H9 (cell line): Measurements from ENCODE around the gene NRCAM. TPM values are rescaled to one million over a fixed set of nuclear protein-coding genes. Genes with fewer than 3 reads are reported as not detected.

Experiments used
- DNase-seq: peaks from one replicate; pipeline ENCODE4 v3.0.0-alpha.2; 2017
- H2AFZ ChIP-seq: one replicate; pipeline ENCODE4 v1.6.1; 2013; ENCODE audit warnings: mild to moderate bottlenecking, low read length, control low read depth, moderate library complexity
- H2AK5ac ChIP-seq: 2 replicates; pipeline ENCODE4 v1.6.1; 2013; ENCODE audit warnings: low read length, control low read depth, mixed read lengths; ENCODE audit not compliant: insufficient read length
- H2BK120ac ChIP-seq: one replicate; pipeline ENCODE4 v1.6.1; 2013; ENCODE audit warnings: low read depth, mild to moderate bottlenecking, low read length, control low read depth, inconsistent platforms; ENCODE audit not compliant: poor library complexity, severe bottlenecking
- H2BK12ac ChIP-seq: 2 replicates; pipeline ENCODE4 v1.6.1; 2013; ENCODE audit warnings: low read length, control low read depth, mixed read lengths, low read depth; ENCODE audit not compliant: insufficient read length
- H2BK15ac ChIP-seq: 2 replicates; pipeline ENCODE4 v1.6.1; 2013; ENCODE audit warnings: low read depth, low read length, control low read depth
- H2BK20ac ChIP-seq: one replicate; pipeline ENCODE4 v1.6.1; 2013; ENCODE audit warnings: low read depth, mild to moderate bottlenecking, low read length, control low read depth, inconsistent platforms; ENCODE audit not compliant: poor library complexity, severe bottlenecking
- H2BK5ac ChIP-seq: 2 replicates; pipeline ENCODE4 v1.6.1; 2013; ENCODE audit warnings: low read length, control low read depth, mixed read lengths; ENCODE audit not compliant: insufficient read length
- H3K14ac ChIP-seq: 2 replicates; pipeline ENCODE4 v1.6.1; 2013; ENCODE audit warnings: low read length, control low read depth; ENCODE audit not compliant: insufficient read depth
- H3K18ac ChIP-seq: 2 replicates; pipeline ENCODE4 v1.6.1; 2013; ENCODE audit warnings: low read depth, mild to moderate bottlenecking, mixed read lengths, low read length, control low read depth; ENCODE audit not compliant: insufficient read length
- H3K23ac ChIP-seq: 2 replicates; pipeline ENCODE4 v1.6.1; 2013; ENCODE audit warnings: low read length, control low read depth, mixed read lengths, low read depth; ENCODE audit not compliant: insufficient read length
- H3K23me2 ChIP-seq: 2 replicates; pipeline ENCODE4 v1.6.1; 2013; ENCODE audit warnings: low read depth, mild to moderate bottlenecking, mixed read lengths, low read length, control low read depth; ENCODE audit not compliant: insufficient read length, poor library complexity, severe bottlenecking
- H3K27ac ChIP-seq: 2 replicates; pipeline ENCODE4 v1.5.1; 2013; ENCODE audit warnings: low read length, control low read depth, mixed read lengths, low read depth; ENCODE audit not compliant: insufficient read length
- H3K27me3 ChIP-seq: 2 replicates; pipeline ENCODE4 v1.6.1; 2013; ENCODE audit warnings: low read length, control low read depth, inconsistent platforms; ENCODE audit not compliant: insufficient read depth
- H3K4ac ChIP-seq: 2 replicates; pipeline ENCODE4 v1.6.1; 2013; ENCODE audit warnings: low read depth, mild to moderate bottlenecking, control low read depth, inconsistent platforms, low read length, moderate library complexity
- H3K4me1 ChIP-seq: 2 replicates; pipeline ENCODE4 v1.6.1; 2013; ENCODE audit warnings: low read length, control low read depth, inconsistent platforms; ENCODE audit not compliant: insufficient read depth
- H3K4me2 ChIP-seq: 2 replicates; pipeline ENCODE4 v1.6.1; 2013; ENCODE audit warnings: low read length, control low read depth, mixed read lengths; ENCODE audit not compliant: insufficient read length, insufficient read depth
- H3K56ac ChIP-seq: 2 replicates; pipeline ENCODE4 v1.6.1; 2013; ENCODE audit warnings: low read depth, mild to moderate bottlenecking, mixed read lengths, low read length, control low read depth; ENCODE audit not compliant: insufficient read length
- H3K79me1 ChIP-seq: 2 replicates; pipeline ENCODE4 v1.6.1; 2013; ENCODE audit warnings: low read depth, mild to moderate bottlenecking, moderate library complexity, low read length, control low read depth, inconsistent platforms; ENCODE audit not compliant: insufficient read depth, poor library complexity, severe bottlenecking
- H3K79me2 ChIP-seq: 2 replicates; pipeline ENCODE4 v1.6.1; 2013; ENCODE audit warnings: low read length, control low read depth, inconsistent platforms; ENCODE audit not compliant: insufficient read depth
- H3K9ac ChIP-seq: 2 replicates; pipeline ENCODE4 v1.6.1; 2013; ENCODE audit warnings: low read length, control low read depth, mixed read lengths; ENCODE audit not compliant: insufficient read length; ENCODE audit errors: extremely low read depth
- H3K9me3 ChIP-seq: one replicate; pipeline ENCODE4 v1.6.1; 2013; ENCODE audit warnings: low read depth, low read length, inconsistent platforms; ENCODE audit not compliant: control insufficient read depth
- H3T11ph ChIP-seq: one replicate; pipeline ENCODE4 v1.6.1; 2013; ENCODE audit warnings: mild to moderate bottlenecking, low read length, control low read depth, inconsistent platforms
- H4K20me1 ChIP-seq: one replicate; pipeline ENCODE4 v1.6.1; 2013; ENCODE audit not compliant: control insufficient read depth, insufficient read length, insufficient read depth
- H4K5ac ChIP-seq: 2 replicates; pipeline ENCODE4 v1.6.1; 2013; ENCODE audit warnings: low read depth, mild to moderate bottlenecking, mixed read lengths, low read length, control low read depth; ENCODE audit not compliant: insufficient read length
- H4K8ac ChIP-seq: replicated peaks from 2 replicates; pipeline ENCODE4 v1.6.1; 2013; ENCODE audit warnings: low read length, control low read depth, mixed read lengths, low read depth; ENCODE audit not compliant: insufficient read length
- H4K91ac ChIP-seq: 2 replicates; pipeline ENCODE4 v1.6.1; 2013; ENCODE audit warnings: low read depth, mild to moderate bottlenecking, moderate library complexity, mixed read lengths, low read length, control low read depth; ENCODE audit not compliant: insufficient read length
- H3K27ac Mint-ChIP-seq, 3 experiments: 2 replicates in 2 of 3; 3 replicates in 1 of 3; pipeline ENCODE4 v1.8.0; 2020 to 2021; ENCODE audit warnings: mixed read lengths in 3 of 3, mild to moderate bottlenecking in 1 of 3, moderate library complexity in 1 of 3
- H3K27me3 Mint-ChIP-seq: 2 replicates; pipeline ENCODE4 v1.8.0; 2021; ENCODE audit warnings: low read depth, mild to moderate bottlenecking, moderate library complexity, mixed read lengths
- H3K36me3 Mint-ChIP-seq, 3 experiments: 2 replicates in 2 of 3; 3 replicates in 1 of 3; pipeline ENCODE4 v1.8.0; 2020 to 2021; ENCODE audit warnings: low read depth in 3 of 3, mixed read lengths in 3 of 3; ENCODE audit not compliant: insufficient read depth in 1 of 3
- H3K4me1 Mint-ChIP-seq, 2 experiments: 2 replicates each; pipeline ENCODE4 v1.8.0; 2020; ENCODE audit warnings: mixed read lengths in 2 of 2
- H3K4me3 Mint-ChIP-seq, 2 experiments: 2 replicates in 1 of 2; 3 replicates in 1 of 2; pipeline ENCODE4 v1.8.0; 2020 to 2021; ENCODE audit warnings: mild to moderate bottlenecking in 2 of 2, mixed read lengths in 2 of 2, moderate library complexity in 1 of 2
- H3K9me3 Mint-ChIP-seq, 2 experiments: 2 replicates in 1 of 2; 3 replicates in 1 of 2; pipeline ENCODE4 v1.8.0; 2020; ENCODE audit warnings: mild to moderate bottlenecking in 2 of 2, mixed read lengths in 2 of 2, moderate library complexity in 1 of 2
- WGBS: extraction: QIAGEN DNeasy Blood & Tissue Kit; methylation state at CpG from one replicate; pipeline ENCODE4 v1.1.7; 2013; ENCODE audit warnings: missing lambda C conversion rate, low lambda C conversion rate, mixed read lengths; ENCODE audit not compliant: insufficient read length; ENCODE audit errors: extremely low coverage; 5-methylcytosine and 5-hydroxymethylcytosine counted together
- total RNA-seq: library from RNA; stranded (reverse); gene quantifications from 2 replicates; pipeline ENCODE4 v1.2.1, GENCODE V29; 2021
- TF ChIP-seq, protein P1 (sequence below): fragments of 200-600 bp; sonication (generic); conservative IDR thresholded peaks from 3 replicates; pipeline ENCODE4 v1.8.0; 2021; ENCODE audit warnings: antibody characterized with exemption, mild to moderate bottlenecking

NRCAM gene
- total RNA-seq, 1 experiment from 2014 or later = 2.3 TPM

DNA sequence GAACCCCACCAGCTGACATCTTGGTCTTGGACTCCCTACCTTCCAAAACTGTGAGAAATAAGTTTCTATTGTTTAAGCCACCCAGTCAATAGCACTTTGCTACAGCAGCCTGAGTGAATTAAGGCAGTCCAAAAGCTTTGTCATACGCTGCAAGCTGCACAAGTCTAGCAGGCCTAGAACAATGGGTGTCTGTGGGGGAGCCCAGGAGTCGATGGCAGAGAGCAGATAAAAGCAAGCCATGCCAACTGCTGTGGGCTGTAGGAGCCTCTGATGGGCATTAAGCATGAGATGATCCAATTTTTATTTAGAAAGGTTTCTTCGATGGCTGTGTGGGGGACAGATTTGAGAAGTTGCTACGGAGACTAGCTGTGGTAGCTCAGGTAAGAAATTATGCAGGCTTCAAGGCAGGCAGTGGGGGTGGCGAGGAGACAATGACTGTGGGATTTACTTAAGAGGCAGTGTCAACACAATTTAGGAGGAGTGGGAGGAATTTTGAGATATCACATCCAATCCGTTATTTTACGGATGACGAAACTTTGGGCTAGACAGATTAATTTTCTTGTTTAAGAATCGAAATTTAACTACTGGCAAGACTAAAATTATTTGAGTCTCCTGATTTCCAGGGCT lies 110.4 kb downstream of the NRCAM start:
- no peak overlapping the region for H3K4ac ChIP-seq
- peak overlapping the region; percentile 25 for H3K18ac ChIP-seq
- no peaks in the 10 kb centered on the region for H3K27me3 ChIP-seq
- no peak overlapping the region for H4K5ac ChIP-seq
- H3K9ac ChIP-seq = no peak overlapping the region
- no peak overlapping the region for H3K27ac ChIP-seq
- H3K4me2 ChIP-seq = no peak overlapping the region
- TF ChIP-seq, protein P1, sequence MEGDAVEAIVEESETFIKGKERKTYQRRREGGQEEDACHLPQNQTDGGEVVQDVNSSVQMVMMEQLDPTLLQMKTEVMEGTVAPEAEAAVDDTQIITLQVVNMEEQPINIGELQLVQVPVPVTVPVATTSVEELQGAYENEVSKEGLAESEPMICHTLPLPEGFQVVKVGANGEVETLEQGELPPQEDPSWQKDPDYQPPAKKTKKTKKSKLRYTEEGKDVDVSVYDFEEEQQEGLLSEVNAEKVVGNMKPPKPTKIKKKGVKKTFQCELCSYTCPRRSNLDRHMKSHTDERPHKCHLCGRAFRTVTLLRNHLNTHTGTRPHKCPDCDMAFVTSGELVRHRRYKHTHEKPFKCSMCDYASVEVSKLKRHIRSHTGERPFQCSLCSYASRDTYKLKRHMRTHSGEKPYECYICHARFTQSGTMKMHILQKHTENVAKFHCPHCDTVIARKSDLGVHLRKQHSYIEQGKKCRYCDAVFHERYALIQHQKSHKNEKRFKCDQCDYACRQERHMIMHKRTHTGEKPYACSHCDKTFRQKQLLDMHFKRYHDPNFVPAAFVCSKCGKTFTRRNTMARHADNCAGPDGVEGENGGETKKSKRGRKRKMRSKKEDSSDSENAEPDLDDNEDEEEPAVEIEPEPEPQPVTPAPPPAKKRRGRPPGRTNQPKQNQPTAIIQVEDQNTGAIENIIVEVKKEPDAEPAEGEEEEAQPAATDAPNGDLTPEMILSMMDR = no peak
- no peaks in the 10 kb centered on the region for H3K79me1 ChIP-seq
- H3K4me3 Mint-ChIP-seq = no peak overlapping the region
- DNase-seq = no peak
- no peak overlapping the region for H2BK120ac ChIP-seq
- H2AFZ ChIP-seq = no peak overlapping the region
- H3K4me1 ChIP-seq = peaks cover 3% of the 10 kb centered on the region; the same call in 1 of the 2 replicates
- no peak overlapping the region for H2BK20ac ChIP-seq
- no peaks in the 10 kb centered on the region for H3K79me2 ChIP-seq
- H3K9me3 ChIP-seq = no peaks in the 10 kb centered on the region
- H3K14ac ChIP-seq = no peak overlapping the region
- no peak overlapping the region for H4K8ac ChIP-seq
- H3K9me3 Mint-ChIP-seq = peaks cover 0 to 4% of the 10 kb centered on the region in 2 experiments; a peak in 2 of 5 replicates
- no peak overlapping the region for H2BK12ac ChIP-seq
- no peak overlapping the region for H2AK5ac ChIP-seq
- no peaks in the 10 kb centered on the region for H3K27me3 Mint-ChIP-seq
- no peak overlapping the region for H3K23ac ChIP-seq
- no peak overlapping the region for H3K56ac ChIP-seq
- peak overlapping the region in 2 of 3 experiments; percentile 21 to 57; a peak in 5 of 7 replicates for H3K27ac Mint-ChIP-seq
- H2BK15ac ChIP-seq = no peak overlapping the region
- H4K91ac ChIP-seq = no peak overlapping the region
- H3K36me3 Mint-ChIP-seq = peaks cover 0 to 4% (median 2%) of the 10 kb centered on the region in 3 experiments; a peak in 2 of 7 replicates
- H3K4me1 Mint-ChIP-seq = peaks cover 22 to 25% of the 10 kb centered on the region in 2 experiments
- no CpG with 5 or more reads among the region's 9 CpGs for WGBS
- no peaks in the 10 kb centered on the region for H4K20me1 ChIP-seq
- no peak overlapping the region for H2BK5ac ChIP-seq
- H3K23me2 ChIP-seq = no peaks in the 10 kb centered on the region
- no peak overlapping the region for H3T11ph ChIP-seq
